Muscle of arm (tissue), 12 donors: Measurements from ENCODE around the gene UBE4B. TPM values are rescaled to one million over a fixed set of nuclear protein-coding genes. Genes with fewer than 3 reads are reported as not detected.
A peak's percentile ranks its signal among the peaks of the same experiment; 100 is the strongest.
"Not testable (repeated sequence)": the region's sequence is repeated elsewhere in the genome, so short reads cannot be mapped to it uniquely, and the experiment has no call there.

ENCODE experiments used
- DNase-seq: peaks from one replicate; pipeline ENCODE4 v3.0.0-alpha.2; 2013
- polyA plus RNA-seq, 12 donors: library from polyadenylated mRNA; unstranded; fragments of 120-200 nt; gene quantifications; one replicate each; pipeline ENCODE4 v1.2.1, GENCODE V29; 2013; ENCODE audit not compliant: insufficient read length in 12 of 12

Gene UBE4B
- polyA plus RNA-seq, 12 donors = 38.3 to 60.4 (median 43.9) TPM; not detected in 1

DNA sequence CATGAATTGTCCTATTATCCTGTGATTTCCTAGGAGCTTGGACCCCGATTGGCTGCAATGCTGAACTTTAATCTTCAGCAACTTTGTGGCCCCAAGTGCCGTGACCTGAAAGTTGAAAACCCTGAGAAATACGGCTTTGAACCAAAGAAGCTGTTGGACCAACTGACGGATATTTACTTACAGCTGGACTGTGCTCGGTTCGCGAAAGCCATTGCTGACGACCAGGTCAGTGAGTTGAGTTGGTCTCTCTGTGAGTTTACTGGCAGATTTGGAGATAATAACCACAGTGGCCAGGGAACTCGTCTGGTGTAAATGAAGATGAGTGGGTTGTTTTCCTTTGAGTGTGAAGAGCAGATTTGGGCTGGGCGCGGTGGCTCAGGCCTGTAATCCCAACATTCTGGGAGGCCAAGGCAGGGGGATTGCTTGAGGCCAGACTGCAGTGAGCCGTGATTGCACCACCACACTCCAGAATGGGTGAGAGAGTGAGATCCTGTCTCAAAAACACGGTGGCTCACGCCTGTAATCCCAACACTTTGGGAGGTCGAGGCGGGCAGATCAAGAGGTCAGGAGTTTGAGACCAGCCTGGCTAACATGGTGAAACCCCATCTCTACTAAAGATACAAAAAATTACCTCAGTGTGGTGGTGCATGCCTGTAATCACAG lies 138.5 kb downstream of the UBE4B start:
- DNase-seq = no peak

DNA sequence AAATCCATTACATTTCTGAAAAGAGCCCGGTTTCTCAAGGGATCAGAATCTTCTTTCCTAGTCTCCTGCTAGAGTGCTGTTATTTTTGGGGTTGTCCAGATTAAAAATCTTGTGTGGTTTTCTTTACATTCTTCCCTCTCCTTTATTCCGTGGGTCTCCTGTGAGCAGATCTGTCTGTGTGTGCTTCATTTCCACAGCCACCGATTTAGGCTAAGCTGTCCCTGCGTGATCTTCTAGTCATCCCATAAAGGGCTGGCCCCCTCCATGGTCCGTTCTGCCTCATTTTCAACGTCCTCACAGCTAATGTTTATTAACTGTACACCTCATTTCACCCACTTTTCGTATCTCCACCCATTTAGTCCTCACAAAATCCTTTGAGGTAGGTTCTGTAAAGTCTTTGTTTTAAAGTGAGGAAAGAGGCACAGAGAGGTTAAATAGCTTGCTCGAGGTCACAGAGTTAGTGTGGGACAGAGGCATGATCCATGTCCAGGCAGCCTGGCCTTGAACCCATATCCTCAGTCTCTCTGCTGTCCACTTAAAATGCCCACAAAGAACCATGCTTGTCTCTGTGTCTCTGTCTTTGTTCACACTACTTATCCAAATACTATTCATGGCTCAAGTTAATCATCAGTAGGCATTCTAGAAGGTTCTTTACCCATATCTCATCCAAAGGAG lies 139.4 kb downstream of the UBE4B start:
- DNase-seq = no peak

GRCh38 chr1:10173582-10173981 lies 140.8 kb downstream of the UBE4B start:
- no peak for DNase-seq

GRCh38 chr1:10177876-10178275 lies 145.1 kb downstream of the UBE4B start:
- DNase-seq = no peak

DNA sequence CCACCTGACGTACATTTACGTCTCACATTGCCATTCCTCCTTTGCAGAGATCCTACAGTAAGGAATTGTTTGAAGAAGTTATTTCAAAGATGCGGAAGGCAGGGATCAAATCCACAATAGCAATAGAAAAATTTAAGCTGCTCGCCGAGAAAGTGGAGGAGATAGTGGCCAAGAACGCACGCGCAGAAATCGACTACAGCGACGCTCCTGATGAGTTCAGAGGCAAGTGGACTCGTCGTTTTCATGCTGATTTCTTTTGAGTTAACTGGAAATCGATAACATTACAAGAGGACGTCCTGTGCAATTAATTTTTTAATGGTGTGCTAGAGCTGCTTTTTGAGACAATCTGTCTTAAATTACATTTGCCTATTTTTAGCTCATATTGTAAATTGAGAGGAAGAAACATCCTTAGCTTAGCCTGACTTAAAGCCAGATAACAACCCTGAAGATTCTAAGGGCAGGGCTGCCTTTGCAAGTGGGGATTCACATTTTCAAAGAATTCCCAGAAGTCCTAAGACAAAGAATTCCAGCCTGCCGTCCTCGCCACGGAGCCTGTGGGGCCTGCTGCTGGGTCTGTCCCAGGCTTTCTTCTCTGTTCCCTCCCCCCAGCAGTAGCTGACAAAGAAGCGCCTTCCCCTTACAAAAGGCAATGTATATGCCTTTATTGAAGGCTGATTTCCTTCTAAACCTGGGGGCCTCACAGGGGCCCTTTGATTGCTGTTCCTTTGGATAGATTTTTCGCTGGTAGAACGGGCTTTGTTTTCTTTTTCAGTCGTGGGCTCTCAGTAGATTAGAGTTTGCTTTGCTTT lies 146.0 kb downstream of the UBE4B start:
- DNase-seq = no peak

- no peak for DNase-seq
Observed at GRCh38 chr1:10179406-10180091, 146.8 kb downstream of the UBE4B start.

GRCh38 chr1:10181154-10181553 lies 148.4 kb downstream of the UBE4B start:
- no peak for DNase-seq

DNA sequence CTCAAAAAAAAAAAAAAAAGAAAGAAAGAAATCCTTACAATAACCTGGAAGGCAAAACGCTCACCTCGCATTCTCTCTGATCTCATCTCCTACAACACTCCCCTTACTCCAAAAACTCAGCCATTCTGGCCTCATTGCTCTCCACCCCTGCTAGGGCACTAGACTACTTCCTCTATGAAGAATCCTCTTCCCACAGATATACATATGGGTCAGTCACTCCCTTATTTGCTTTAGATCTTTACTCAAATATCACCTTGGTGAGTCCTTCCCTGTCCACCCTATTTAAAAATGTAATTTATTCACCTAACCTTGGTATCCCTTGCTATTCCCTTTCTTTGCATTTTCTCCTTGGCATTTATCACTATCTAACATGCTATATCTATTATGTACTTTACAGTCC lies 153.0 kb downstream of the UBE4B start:
- DNase-seq = no peak

- no peak for DNase-seq
Observed at GRCh38 chr1:10186331-10187025, 153.7 kb downstream of the UBE4B start.

DNA sequence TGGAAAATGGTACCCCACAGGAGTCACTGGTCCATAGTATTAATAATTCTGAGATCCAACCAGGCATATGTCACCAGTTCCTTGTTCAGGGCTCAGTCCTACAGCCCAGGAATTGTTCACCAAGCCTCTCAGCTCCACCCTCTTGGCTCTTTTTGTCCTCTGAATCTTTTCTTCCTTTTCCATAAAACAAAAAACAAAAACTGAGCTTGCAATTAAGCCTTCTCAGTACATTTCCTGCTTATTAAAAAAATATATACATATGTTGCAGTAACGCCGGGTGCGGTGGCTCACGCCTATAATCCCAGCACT lies 154.2 kb downstream of the UBE4B start:
- DNase-seq = no peak

- no peak for DNase-seq
Observed at GRCh38 chr1:10188133-10188650, 155.4 kb downstream of the UBE4B start.

DNA sequence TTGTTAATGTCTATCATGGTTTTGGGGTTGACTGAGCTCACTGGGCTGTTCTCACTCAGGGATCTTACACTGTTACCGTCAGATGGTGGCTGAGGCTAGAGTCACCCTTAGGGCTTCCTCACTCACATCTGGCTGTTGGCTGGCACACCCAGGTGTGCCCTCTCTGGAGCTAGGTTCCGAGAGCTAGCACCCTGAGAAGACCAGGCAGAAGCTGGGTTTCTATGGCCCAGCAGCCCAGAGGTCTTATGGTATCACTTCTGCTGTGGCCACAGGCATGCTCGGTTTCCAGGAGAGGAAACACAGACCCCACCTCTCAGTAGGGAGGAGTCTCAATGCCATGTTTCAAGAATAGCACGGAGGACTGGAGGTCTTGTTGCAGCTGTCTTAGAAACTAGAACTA lies 156.9 kb downstream of the UBE4B start:
- DNase-seq = no peak

DNA sequence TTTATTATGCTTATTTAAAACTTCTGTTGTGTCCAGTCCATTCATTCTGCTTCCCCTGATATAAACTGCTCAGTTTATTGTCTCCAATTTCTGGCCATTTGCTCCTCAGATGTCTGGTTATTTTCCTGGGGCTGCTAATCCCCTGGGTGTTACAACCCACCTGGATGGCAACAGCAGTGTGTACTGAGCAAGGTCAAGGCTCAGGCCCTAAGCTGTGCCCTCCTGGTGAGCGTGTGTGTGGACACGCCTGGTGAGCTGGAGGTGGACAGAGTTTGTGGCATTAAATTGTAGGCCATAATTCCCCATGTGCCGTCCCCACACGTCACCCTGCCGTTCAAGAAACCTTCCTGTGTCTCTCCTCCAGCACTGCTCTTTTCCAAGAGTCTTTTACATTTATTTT lies 159.5 kb downstream of the UBE4B start:
- no peak for DNase-seq

DNA sequence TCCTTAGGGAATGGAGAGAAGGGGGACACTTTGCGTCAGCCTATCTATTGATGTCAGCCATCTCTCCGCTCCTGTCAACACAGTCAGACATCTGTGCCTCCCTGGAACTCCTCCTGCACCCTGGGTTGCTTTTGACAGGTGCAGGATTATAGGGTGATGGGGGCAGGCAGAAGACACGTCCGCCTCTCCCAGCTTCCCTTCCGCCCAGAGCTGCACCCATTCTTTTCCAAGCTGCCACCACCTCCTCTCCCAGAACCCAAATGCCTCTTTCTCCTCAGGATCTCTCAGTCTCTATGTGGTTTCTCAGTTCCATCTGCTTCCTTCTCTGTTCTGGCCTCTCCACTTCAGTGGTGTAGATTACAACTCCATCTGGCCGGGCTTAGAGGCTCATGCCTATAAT lies 160.5 kb downstream of the UBE4B start:
- no peak for DNase-seq

DNA sequence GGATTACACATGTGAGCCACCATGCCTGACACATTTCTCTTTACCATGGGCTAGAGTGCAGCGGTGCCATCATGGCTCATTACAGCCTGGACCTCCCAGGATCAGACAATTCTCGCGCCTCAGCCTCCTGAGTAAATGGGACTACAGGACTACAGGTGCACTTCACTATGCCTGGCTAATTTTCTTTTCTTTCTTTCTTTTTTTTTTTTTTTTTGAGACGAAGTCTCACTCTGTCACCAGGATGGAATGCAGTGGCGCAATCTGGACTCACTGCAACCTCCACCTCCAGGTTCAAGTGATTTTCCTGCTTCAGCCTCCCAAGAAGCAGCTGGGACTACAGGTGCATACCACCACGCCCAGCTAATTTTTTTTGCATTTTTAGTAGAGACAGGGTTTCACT lies 162.8 kb downstream of the UBE4B start:
- DNase-seq = no peak

DNA sequence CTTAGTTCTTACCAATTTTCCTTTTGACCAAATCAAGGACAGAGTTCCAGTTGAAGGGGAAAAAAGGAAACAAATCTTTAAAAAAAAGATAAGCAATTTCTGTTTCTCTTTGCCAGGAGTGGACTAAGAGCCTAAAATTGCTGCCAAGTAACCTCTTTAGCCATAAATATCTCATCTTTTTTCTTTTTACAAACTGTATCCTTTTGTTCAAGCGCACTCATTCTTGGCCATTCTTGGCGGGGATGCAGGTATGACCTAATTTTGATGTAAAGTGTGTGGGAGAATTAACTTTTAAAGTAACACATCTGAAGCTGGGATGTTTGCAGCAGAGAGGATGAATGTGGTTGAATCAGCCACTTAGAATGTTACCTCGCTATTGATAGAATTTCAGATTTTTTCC lies 164.2 kb downstream of the UBE4B start:
- DNase-seq = peak; percentile 62

GRCh38 chr1:10200620-10201019 lies 167.9 kb downstream of the UBE4B start:
- DNase-seq = no peak

DNA sequence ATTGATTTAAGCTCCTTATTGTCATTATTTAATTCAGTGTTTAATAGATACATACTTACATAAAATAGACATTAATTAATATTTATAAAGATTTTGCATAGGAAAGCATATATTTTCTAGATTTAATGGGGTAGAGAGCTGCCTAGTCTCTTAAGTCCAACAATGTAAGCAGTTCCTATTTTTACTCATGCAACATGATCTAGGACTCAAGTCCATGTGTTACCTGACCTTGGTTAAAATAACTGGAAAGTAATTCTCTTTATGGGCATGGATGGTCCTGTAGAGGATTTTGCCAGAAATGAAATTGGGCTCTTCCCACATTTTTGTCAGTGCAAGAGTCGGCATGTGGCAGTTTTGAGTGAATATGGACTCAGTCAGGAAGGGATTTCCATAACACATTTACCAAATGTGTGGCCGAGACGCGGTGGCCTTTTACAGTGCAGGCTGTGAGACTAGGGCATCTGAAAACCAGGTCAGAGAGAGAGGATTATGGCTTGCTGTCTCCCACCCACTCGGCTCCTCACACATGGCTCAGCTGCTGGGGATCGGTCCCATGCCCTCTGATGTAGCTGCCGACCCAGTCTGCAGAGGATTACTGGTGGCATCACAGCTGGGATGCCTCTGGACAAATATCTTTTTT lies 171.4 kb downstream of the UBE4B start:
- DNase-seq = no peak

- not testable (repeated sequence) for DNase-seq
Observed at GRCh38 chr1:10205206-10205605, 172.4 kb downstream of the UBE4B start.

- no peak for DNase-seq
Observed at GRCh38 chr1:10207810-10208209, 175.1 kb downstream of the UBE4B start.

DNA sequence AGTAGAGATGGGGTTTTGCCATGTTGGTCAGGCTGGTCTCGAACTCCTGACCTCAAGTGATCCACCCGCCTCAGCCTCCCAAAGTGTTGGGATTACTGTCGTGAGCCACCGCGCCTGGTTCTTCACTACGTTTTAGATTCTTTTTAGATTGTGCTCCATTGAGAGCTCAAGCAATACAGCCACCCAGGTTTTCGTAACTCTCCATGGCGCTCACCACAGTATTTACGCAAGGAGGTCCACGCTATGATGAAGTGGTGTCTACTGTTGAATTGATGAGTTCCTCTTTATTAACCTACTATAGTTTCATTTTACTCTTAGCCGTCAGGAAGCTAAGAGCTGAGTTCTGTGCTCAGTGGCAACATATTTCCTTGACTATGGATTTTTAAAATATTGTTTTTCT lies 175.8 kb downstream of the UBE4B start:
- no peak for DNase-seq
